Measurements from ENCODE around the gene TRRAP.

Gene TRRAP

GRCh38 chr7:98974906-98975816, 96.8 kb downstream of the TRRAP start:
- no peak for ATAC-seq (ENCODE audit: low read depth)
- Histone ChIP-seq H3K4me1 (ENCODE audit: insufficient read depth, poor library complexity, severe bottlenecking) (no peaks in the 10 kb centered on the region), H3K36me3 (ENCODE audit: low read depth) (peaks cover 94% of the 10 kb centered on the region), H3K27ac (ENCODE audit: poor library complexity, severe bottlenecking) (no peak overlapping the region), H3K27me3 (ENCODE audit: insufficient read depth, poor library complexity, severe bottlenecking) (no peaks in the 10 kb centered on the region), H3K9me3 (ENCODE audit: severe bottlenecking) (no peaks in the 10 kb centered on the region), H3K4me3 (ENCODE audit: severe bottlenecking) (no peak overlapping the region)
- DNase-seq (ENCODE audit: low spot score) = no peak
- no peak for TF ChIP-seq CTCF (IDR thresholded peaks at IDR 0.05; ENCODE audit: poor library complexity, severe bottlenecking)

GRCh38 chr7:98976396-98977185, 98.3 kb downstream of the TRRAP start:
- DNase-seq (ENCODE audit: low spot score) (no peak), ATAC-seq (ENCODE audit: low read depth) (no peak)
- H3K36me3 ChIP-seq (ENCODE audit: low read depth) = peaks cover 92% of the 10 kb centered on the region
- TF ChIP-seq CTCF (IDR thresholded peaks at IDR 0.05; ENCODE audit: poor library complexity, severe bottlenecking) = no peak
- H3K9me3 ChIP-seq (ENCODE audit: severe bottlenecking) = no peaks in the 10 kb centered on the region
- H3K4me1 ChIP-seq (ENCODE audit: insufficient read depth, poor library complexity, severe bottlenecking) = no peaks in the 10 kb centered on the region
- H3K27ac ChIP-seq (ENCODE audit: poor library complexity, severe bottlenecking) = no peak overlapping the region
- H3K27me3 ChIP-seq (ENCODE audit: insufficient read depth, poor library complexity, severe bottlenecking) = no peaks in the 10 kb centered on the region
- H3K4me3 ChIP-seq (ENCODE audit: severe bottlenecking) = no peak overlapping the region

GRCh38 chr7:98978672-98979071, 100.3 kb downstream of the TRRAP start:
- TF ChIP-seq CTCF (IDR thresholded peaks at IDR 0.05; ENCODE audit: poor library complexity, severe bottlenecking) = no peak
- no peak overlapping the region for H3K4me3 ChIP-seq (ENCODE audit: severe bottlenecking)
- no peak for ATAC-seq (ENCODE audit: low read depth)

GRCh38 chr7:98981701-98982100, 103.4 kb downstream of the TRRAP start:
- no peak for TF ChIP-seq CTCF (IDR thresholded peaks at IDR 0.05; ENCODE audit: poor library complexity, severe bottlenecking)
- no peak for ATAC-seq (ENCODE audit: low read depth)

More at GRCh38 chr7:98978672-98979071, 100.3 kb downstream of the TRRAP start:
- no peak for DNase-seq (ENCODE audit: low spot score)
- no peak overlapping the region for H3K27ac ChIP-seq (ENCODE audit: poor library complexity, severe bottlenecking)
- H3K36me3 ChIP-seq (ENCODE audit: low read depth) = peaks cover 83% of the 10 kb centered on the region
- no peaks in the 10 kb centered on the region for H3K27me3 ChIP-seq (ENCODE audit: insufficient read depth, poor library complexity, severe bottlenecking)
- no peaks in the 10 kb centered on the region for H3K4me1 ChIP-seq (ENCODE audit: insufficient read depth, poor library complexity, severe bottlenecking)
- no peaks in the 10 kb centered on the region for H3K9me3 ChIP-seq (ENCODE audit: severe bottlenecking)

More at GRCh38 chr7:98981701-98982100, 103.4 kb downstream of the TRRAP start:
- peaks cover 83% of the 10 kb centered on the region for H3K36me3 ChIP-seq (ENCODE audit: low read depth)
- no peaks in the 10 kb centered on the region for H3K4me1 ChIP-seq (ENCODE audit: insufficient read depth, poor library complexity, severe bottlenecking)
- H3K27me3 ChIP-seq (ENCODE audit: insufficient read depth, poor library complexity, severe bottlenecking) = no peaks in the 10 kb centered on the region
- no peaks in the 10 kb centered on the region for H3K9me3 ChIP-seq (ENCODE audit: severe bottlenecking)
- DNase-seq (ENCODE audit: low spot score) = no peak
- no peak overlapping the region for H3K27ac ChIP-seq (ENCODE audit: poor library complexity, severe bottlenecking)
- no peak overlapping the region for H3K4me3 ChIP-seq (ENCODE audit: severe bottlenecking)

Measured in RWPE2 (cell line).